ENCODE data around the gene TACC2. TPM values are rescaled to one million over a fixed set of nuclear protein-coding genes. Genes with fewer than 3 reads are reported as not detected.

Gene TACC2
- total RNA-seq, 2 donors from 2014 or later = 0.19 TPM; not detected in 1

- H3K4me1 Mint-ChIP-seq (ENCODE audit: low read depth) = no peaks in the 10 kb centered on the region
- H3K27me3 Mint-ChIP-seq (ENCODE audit: low read depth) = no peaks in the 10 kb centered on the region
- H3K27ac Mint-ChIP-seq = no peak overlapping the region
- no peak for DNase-seq
- ATAC-seq (replicated peaks in 1 of 2) = no peak
- no peak overlapping the region for H3K4me3 Mint-ChIP-seq
- no peaks in the 10 kb centered on the region for H3K9me3 Mint-ChIP-seq
- H3K36me3 Mint-ChIP-seq (ENCODE audit: insufficient read depth in 2 of 2) = no peaks in the 10 kb centered on the region
Measured at GRCh38 chr10:122233857-122234348, 244.9 kb downstream of the TACC2 start.

DNA sequence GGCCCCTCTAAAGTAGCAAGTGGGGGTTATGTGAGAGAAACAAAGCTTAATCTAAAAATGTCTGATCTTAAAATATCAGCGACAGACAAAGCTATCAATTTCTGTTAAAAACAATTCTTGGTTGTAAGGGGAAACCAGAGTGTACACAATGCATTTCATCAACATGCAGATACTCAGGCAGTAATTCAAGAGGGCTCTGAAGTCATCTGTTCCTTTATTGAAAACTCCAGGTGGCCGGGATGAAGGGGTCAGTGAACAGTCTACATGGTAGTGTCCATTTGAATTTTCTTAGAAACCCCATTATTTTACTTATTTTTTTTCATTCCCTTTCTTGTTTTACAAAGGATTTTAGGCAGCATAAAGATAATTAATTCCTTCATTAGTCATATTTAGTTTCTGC, 245.5 kb downstream of the TACC2 start:
- Mint-ChIP-seq H3K27me3 (ENCODE audit: low read depth) (no peaks in the 10 kb centered on the region), H3K4me1 (ENCODE audit: low read depth) (no peaks in the 10 kb centered on the region), H3K36me3 (ENCODE audit: insufficient read depth in 2 of 2) (no peaks in the 10 kb centered on the region), H3K4me3 (no peak overlapping the region), H3K9me3 (no peaks in the 10 kb centered on the region), H3K27ac (no peak overlapping the region)
- DNase-seq (no peak), ATAC-seq (replicated peaks in 1 of 2) (no peak)

- ATAC-seq (replicated peaks in 1 of 2) (no peak), DNase-seq (no peak)
- no peak overlapping the region for H3K27ac Mint-ChIP-seq
- H3K4me3 Mint-ChIP-seq = no peak overlapping the region
- H3K4me1 Mint-ChIP-seq (ENCODE audit: low read depth) = no peaks in the 10 kb centered on the region
- no peaks in the 10 kb centered on the region for H3K27me3 Mint-ChIP-seq (ENCODE audit: low read depth)
- no peaks in the 10 kb centered on the region for H3K36me3 Mint-ChIP-seq (ENCODE audit: insufficient read depth in 2 of 2)
- H3K9me3 Mint-ChIP-seq = no peaks in the 10 kb centered on the region
Measured at GRCh38 chr10:122236690-122237306, 247.8 kb downstream of the TACC2 start.

DNA sequence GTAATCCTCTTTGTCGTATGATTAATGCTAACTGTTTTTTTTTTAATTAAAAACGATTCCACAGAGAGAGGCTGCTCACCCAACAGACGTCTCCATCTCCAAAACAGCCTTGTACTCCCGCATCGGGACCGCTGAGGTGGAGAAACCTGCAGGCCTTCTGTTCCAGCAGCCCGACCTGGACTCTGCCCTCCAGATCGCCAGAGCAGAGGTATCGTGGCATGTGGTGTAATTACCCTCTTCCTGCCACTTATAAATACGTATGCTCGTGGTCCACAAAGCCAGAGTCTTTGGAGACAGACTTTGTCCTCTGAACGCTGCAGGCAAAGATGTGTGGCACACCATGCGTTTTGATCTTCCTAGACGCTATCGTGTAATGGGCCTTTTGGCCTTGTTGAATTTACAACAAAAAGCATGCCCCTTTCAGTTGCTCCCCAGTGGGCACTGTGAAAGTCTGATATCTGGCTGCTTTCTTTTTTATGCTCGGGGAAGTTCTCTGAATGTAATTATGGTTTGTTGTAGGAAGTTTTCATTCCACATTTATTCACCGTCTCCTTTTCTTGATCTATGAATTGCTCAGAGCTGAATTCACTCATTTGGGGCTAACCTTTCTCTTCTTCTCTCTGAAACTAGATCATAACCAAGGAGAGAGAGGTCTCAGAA, 248.5 kb downstream of the TACC2 start:
- Mint-ChIP-seq H3K4me3 (no peak overlapping the region), H3K27me3 (ENCODE audit: low read depth) (no peaks in the 10 kb centered on the region)

GRCh38 chr10:122239578-122240257, 250.8 kb downstream of the TACC2 start:
- no peak for DNase-seq
- no peaks in the 10 kb centered on the region for H3K4me1 Mint-ChIP-seq (ENCODE audit: low read depth)
- H3K36me3 Mint-ChIP-seq (ENCODE audit: insufficient read depth in 2 of 2) = no peaks in the 10 kb centered on the region
- H3K27ac Mint-ChIP-seq = no peak overlapping the region
- H3K9me3 Mint-ChIP-seq = no peaks in the 10 kb centered on the region
- no peak for ATAC-seq (replicated peaks in 1 of 2)
- no peak overlapping the region for H3K4me3 Mint-ChIP-seq
- H3K27me3 Mint-ChIP-seq (ENCODE audit: low read depth) = no peaks in the 10 kb centered on the region

More for the DNA sequence above, 248.5 kb downstream of the TACC2 start:
- Mint-ChIP-seq H3K27ac (no peak overlapping the region), H3K36me3 (ENCODE audit: insufficient read depth in 2 of 2) (no peaks in the 10 kb centered on the region), H3K4me1 (ENCODE audit: low read depth) (no peaks in the 10 kb centered on the region), H3K9me3 (no peaks in the 10 kb centered on the region)
- ATAC-seq (replicated peaks in 1 of 2) (no peak), DNase-seq (no peak)

- DNase-seq (no peak), ATAC-seq (replicated peaks in 1 of 2) (no peak)
- no peaks in the 10 kb centered on the region for H3K9me3 Mint-ChIP-seq
- H3K27ac Mint-ChIP-seq = no peak overlapping the region
- H3K4me1 Mint-ChIP-seq (ENCODE audit: low read depth) = no peaks in the 10 kb centered on the region
- H3K4me3 Mint-ChIP-seq = no peak overlapping the region
- H3K36me3 Mint-ChIP-seq (ENCODE audit: insufficient read depth in 2 of 2) = no peaks in the 10 kb centered on the region
- H3K27me3 Mint-ChIP-seq (ENCODE audit: low read depth) = no peaks in the 10 kb centered on the region
Measured at GRCh38 chr10:122240401-122240800, 251.4 kb downstream of the TACC2 start.

- no peaks in the 10 kb centered on the region for H3K27me3 Mint-ChIP-seq (ENCODE audit: low read depth)
- ATAC-seq (replicated peaks in 1 of 2) (no peak), DNase-seq (no peak)
- no peaks in the 10 kb centered on the region for H3K36me3 Mint-ChIP-seq (ENCODE audit: insufficient read depth in 2 of 2)
- no peaks in the 10 kb centered on the region for H3K4me1 Mint-ChIP-seq (ENCODE audit: low read depth)
- no peak overlapping the region for H3K4me3 Mint-ChIP-seq
- no peaks in the 10 kb centered on the region for H3K9me3 Mint-ChIP-seq
- H3K27ac Mint-ChIP-seq = no peak overlapping the region
Measured at GRCh38 chr10:122241836-122242235, 252.9 kb downstream of the TACC2 start.

DNA sequence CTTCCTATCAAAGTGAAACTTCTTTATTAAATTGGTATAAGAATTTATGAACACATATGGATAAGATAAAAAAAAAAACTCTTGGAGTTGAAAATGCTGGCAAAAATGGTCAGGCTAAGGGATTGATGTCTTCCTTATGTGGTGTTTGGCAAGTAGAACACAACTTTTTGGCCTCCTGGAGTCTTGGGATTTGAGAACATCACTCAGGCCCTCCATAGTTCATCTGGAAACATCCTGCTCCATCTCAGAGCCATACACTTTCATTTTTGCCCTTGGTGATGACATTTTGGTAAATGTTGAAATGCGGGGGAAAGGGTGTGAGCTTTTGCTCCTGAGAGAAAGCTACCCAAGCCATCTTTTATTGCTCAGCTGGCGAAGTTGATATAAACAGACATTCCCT, 254.6 kb downstream of the TACC2 start:
- peaks cover 3% of the 10 kb centered on the region for H3K27me3 Mint-ChIP-seq (ENCODE audit: low read depth)
- ATAC-seq (replicated peaks in 1 of 2) = no peak
- no peaks in the 10 kb centered on the region for H3K36me3 Mint-ChIP-seq (ENCODE audit: insufficient read depth in 2 of 2)
- H3K27ac Mint-ChIP-seq = no peak overlapping the region
- H3K4me3 Mint-ChIP-seq = no peak overlapping the region
- no peaks in the 10 kb centered on the region for H3K9me3 Mint-ChIP-seq
- H3K4me1 Mint-ChIP-seq (ENCODE audit: low read depth) = no peaks in the 10 kb centered on the region
- DNase-seq = no peak

DNA sequence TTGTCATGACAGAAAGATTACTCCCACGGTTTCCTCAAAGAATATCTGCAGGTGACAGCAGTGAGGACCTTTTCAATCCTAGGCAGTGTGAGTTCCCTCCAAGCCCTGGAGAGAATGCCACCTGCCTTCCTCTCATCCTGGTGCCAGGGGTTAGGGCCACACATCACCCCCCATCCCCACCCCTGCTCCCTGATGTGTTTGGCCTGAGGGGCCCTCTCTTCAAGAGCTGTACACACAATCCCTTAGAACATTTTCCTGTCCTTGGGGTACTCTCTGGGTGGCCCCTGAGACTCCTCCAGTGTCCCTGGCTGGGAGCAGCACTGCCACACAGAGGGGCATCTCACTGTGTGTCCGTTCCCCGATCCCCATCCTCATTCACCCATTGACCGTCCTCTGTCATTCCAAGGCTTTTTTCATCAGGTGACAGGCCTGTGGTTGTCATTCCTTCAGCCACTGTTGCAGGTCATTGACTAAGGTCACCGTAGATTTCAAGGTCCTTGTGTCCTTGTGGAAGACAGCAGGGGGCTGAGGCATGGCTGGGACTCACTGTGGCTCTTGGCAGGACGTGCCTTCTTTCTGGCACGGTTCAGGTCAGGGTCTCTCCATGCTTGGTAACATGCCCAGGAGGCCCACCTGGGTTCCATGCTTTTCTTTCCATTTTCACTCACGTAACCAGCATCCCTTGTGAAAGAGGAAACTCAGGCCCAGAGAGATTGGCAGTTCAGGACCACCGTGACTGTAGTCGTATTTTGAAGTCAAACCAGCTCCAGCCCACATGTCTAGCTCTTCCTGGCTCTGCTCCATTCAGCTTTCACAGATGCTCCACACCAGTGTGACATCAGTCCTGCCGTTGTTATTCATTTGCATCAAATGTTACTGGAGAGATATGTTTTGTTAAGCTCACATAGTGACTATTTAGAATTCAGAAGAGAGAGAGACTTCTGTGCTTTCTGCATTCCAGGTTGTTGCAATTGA, 255.3 kb downstream of the TACC2 start:
- no peak overlapping the region for H3K4me3 Mint-ChIP-seq
- DNase-seq (no peak), ATAC-seq (replicated peaks in 1 of 2) (no peak)
- H3K36me3 Mint-ChIP-seq (ENCODE audit: insufficient read depth in 2 of 2) = no peaks in the 10 kb centered on the region
- H3K27ac Mint-ChIP-seq = no peak overlapping the region
- H3K9me3 Mint-ChIP-seq = no peaks in the 10 kb centered on the region
- peaks cover 7% of the 10 kb centered on the region for H3K27me3 Mint-ChIP-seq (ENCODE audit: low read depth)
- no peaks in the 10 kb centered on the region for H3K4me1 Mint-ChIP-seq (ENCODE audit: low read depth)

GRCh38 chr10:122245136-122245535, 256.2 kb downstream of the TACC2 start:
- no peak for ATAC-seq (replicated peaks in 1 of 2)
- Mint-ChIP-seq H3K4me3 (no peak overlapping the region), H3K9me3 (no peaks in the 10 kb centered on the region), H3K4me1 (ENCODE audit: low read depth) (no peaks in the 10 kb centered on the region), H3K27me3 (ENCODE audit: low read depth) (peaks cover 7% of the 10 kb centered on the region), H3K27ac (no peak overlapping the region), H3K36me3 (ENCODE audit: insufficient read depth in 2 of 2) (no peaks in the 10 kb centered on the region)
- no peak for DNase-seq

DNA sequence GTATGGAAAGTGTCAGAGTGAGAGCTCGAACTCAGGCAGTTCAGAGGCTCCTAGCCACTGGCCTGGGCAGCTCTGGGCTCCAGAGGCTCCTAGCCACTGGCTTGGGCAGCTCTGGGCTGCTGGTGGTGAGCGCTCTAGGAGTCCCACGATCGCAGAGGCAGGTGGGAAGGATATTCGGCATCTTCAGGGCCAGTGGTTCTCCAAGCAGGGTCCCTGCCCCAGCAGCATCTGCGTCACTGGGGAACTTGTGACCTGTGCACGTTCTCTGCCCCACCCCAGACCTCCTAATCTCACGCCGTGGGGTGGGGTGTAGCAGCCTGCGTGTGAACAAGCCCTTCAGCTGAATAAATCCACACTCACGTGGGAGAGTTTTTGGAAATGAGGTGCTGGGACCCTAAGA, 256.9 kb downstream of the TACC2 start:
- Mint-ChIP-seq H3K27me3 (ENCODE audit: low read depth) (peaks cover 7% of the 10 kb centered on the region), H3K36me3 (ENCODE audit: insufficient read depth in 2 of 2) (no peaks in the 10 kb centered on the region), H3K4me1 (ENCODE audit: low read depth) (no peaks in the 10 kb centered on the region), H3K27ac (no peak overlapping the region), H3K4me3 (no peak overlapping the region), H3K9me3 (no peaks in the 10 kb centered on the region)
- no peak for ATAC-seq (replicated peaks in 1 of 2)
- DNase-seq = no peak

DNA sequence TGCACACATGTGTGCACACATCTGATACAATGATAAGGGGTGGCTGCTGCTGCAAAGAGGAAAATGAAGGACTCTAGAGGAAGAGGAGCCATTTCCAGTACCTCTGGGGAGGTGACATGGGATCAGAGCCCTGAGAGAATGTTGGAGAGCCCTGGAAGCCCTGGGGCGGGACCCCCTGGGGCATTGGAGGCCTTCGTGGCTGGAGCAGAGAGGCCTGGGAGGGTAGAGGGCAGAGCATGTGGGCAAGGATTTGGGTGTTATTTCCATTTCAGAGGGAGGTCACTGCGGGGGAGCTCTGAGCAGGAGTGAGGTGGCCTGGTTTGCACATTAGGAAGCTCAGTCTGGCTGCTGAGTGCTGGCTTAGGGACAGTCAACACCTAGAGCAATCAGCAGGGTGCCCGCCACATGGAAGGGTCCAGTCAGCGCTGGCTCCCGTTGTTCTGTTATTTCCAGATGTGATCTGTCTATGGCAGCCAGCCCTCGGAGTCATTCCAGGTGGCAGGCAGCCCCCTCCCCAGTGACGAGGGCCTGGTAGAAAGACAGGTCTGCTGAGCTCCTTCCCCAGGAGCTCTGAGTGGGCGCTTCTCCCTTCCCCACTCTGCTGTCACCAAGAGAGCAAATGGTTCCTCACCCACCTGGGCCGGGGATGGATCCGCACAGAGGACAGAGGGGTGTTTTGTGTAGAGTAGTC, 258.0 kb downstream of the TACC2 start:
- Mint-ChIP-seq H3K27ac (no peak overlapping the region), H3K4me3 (no peak overlapping the region)

More for the DNA sequence above, 258.0 kb downstream of the TACC2 start:
- H3K4me1 Mint-ChIP-seq (ENCODE audit: low read depth) = no peaks in the 10 kb centered on the region
- DNase-seq (no peak), ATAC-seq (replicated peaks in 1 of 2) (no peak)
- peaks cover 7% of the 10 kb centered on the region for H3K27me3 Mint-ChIP-seq (ENCODE audit: low read depth)
- no peaks in the 10 kb centered on the region for H3K9me3 Mint-ChIP-seq
- H3K36me3 Mint-ChIP-seq (ENCODE audit: insufficient read depth in 2 of 2) = no peaks in the 10 kb centered on the region
